NCI-H1092 (cell line): Measurements from ENCODE around the gene COL5A1.

Experiments used
- DNase-seq: peaks from one replicate; lab custom pipeline; 2025; lab: John Stamatoyannopoulos, UW

Gene COL5A1

DNA sequence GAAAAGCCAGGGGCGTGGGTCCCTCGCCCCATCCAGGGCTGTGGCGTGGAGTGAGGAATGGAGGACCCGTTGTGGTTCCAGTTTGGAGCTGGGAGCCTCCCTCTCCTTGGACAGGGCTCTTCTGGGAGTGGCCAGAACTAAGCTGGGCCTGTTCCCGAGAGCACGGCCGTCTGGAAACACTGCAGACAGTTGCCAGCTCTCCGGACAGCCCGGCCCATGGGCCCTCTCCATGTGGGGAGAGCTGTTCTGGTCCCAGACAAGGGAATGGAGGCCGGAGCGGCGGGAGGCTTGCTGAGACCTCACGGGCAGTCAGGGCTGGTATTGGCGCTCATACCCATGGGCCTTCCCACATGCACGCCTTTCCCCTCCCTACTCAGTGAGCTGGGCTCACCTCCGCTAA, 193.8 kb downstream of the COL5A1 start:
- DNase-seq, result no peak

DNA sequence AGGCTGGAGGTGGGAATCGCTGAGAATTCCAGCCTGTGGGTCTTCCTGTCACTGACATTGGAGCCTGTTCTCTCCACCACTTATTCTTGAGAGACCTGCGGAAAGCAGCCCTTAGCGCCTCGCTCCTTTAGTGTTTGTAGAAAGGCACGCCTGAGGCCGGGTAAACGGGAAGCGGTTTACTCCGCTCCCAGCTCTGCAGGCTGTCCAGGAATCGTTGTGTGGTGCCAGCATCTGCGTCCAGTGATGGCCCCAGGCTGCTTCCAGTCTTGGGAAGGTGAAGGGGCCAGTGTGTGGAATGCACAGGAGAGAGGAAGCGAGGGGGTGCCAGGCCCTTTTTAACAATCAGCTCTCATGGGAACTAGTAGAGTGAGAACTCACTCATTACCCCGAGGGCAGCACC, 194.4 kb downstream of the COL5A1 start:
- DNase-seq, result no peak

DNA sequence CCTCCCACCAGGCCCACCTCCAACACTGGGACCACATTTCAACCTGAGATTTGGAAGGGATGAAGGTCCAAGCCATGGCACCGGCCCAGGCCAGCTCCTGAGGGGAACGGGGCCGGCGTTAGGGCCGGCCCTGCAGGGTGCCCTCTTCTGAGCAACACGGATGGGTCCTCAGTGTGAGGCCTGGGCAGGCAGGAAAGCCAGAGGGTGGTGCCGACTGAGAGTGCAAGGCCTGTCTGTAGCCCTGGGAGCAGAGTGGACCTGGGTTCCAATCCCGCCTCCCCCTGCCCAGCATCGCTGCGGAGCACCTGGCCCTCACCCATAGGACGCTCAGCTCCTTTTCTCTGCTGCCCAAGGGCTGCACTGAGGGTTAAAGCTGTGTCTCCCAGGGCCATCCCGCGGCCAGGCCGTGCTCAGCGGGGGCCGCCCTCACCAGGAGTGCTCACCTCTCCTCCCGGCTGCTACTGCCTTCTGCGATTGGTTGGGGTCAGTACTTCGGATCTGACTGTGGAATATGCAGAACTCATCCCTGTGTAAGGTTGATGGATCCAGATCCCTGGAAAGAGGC, 194.9 kb downstream of the COL5A1 start:
- DNase-seq, result no peak

- DNase-seq, result no peak
These were observed 195.9 kb downstream of the COL5A1 start for GRCh38 chr9:134837529-134837928.

DNA sequence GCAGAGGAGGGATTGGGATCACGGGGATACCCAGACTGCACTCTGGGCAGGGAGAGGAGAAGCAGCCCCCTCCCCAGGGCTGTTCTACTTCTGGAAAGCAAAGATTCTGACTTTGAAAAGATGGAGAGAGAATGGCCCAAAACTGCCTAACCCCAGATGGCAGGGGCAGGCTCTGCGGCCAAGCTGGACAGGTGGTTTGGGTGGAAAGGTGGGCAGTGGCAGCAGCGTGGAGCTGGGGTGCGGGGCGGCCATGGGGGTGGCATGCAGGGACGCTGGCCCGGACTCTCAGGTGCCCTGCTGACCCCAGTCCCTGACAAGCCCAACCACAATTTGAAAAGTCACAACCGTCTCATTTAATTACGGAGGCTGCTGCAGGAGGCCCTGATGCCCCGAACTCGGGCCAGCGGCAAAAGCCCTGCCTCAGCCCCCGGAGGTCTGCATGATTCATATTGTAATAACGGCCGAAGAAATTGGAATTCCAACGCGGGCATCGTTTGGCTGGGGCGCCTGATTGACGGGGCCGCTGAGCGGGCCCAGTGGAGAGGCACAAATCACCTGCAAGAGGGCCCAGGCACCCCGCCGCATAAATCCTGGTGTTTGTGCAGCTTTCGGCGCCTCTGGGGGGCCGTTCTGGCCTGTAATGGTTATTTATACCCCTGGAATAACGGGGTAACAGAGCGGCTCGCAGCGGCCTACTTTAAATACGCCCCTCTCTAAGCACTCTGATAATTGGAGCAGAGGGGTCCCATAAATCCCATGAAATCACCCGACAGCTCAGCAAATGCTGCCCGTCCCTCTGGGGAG, 197.2 kb downstream of the COL5A1 start:
- DNase-seq, result no peak

DNA sequence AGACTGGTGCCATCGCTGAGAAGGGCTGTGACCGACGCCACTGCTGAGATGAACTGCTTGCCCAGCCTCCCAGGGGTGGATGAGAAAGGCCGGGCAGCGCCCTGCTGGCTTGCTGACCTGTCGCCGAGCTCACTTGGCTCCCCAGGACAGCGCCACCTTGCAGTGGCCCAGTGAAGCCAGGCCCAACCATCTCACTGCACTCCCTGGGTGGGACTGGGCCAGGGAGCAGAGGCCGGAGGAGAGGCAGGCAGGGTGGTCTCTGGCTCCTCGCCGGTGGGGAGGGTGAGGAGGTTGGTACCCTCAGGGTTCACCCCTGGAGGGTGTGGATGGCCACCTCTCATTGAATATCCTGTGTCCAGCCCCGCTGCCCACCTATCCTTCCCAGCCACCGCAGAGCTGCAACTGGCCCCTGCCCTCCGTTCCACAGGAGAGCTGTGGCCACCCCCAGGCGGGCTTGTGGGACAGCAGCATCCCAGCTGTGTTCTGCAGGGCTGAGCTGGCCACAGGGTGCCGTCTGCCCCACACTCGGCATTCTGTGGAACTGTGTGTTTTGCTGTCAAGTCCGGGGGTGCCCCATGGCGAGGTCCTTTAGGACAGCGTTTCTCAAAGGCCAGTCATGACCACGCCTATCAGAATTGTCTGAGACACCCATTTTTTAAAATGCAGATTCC, 198.0 kb downstream of the COL5A1 start:
- DNase-seq, result no peak

- DNase-seq, result no peak
These were observed 198.9 kb downstream of the COL5A1 start for GRCh38 chr9:134840511-134840910.

GRCh38 chr9:134841180-134841904, 199.7 kb downstream of the COL5A1 start:
- no peak for DNase-seq

DNA sequence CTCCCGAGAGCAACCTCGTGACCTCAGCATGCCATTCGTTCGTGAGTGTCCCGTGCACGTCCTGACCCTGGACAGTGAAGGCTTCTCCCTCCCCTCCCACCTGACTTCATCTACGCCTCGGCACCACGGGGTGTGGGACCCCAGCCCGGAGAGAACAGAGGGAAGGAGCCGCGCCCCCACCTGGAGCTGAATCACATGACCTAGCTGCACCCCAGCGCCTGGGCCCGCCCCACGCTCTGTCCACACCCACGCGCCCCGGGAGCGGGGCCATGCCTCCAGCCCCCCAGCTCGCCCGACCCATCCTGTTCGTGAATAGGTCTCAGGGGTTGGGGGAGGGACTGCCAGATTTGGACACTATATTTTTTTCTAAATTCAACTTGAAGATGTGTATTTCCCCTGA, 200.7 kb downstream of the COL5A1 start:
- DNase-seq, result no peak

- DNase-seq, result no peak
These were observed 202.1 kb downstream of the COL5A1 start for GRCh38 chr9:134843740-134844139.

DNA sequence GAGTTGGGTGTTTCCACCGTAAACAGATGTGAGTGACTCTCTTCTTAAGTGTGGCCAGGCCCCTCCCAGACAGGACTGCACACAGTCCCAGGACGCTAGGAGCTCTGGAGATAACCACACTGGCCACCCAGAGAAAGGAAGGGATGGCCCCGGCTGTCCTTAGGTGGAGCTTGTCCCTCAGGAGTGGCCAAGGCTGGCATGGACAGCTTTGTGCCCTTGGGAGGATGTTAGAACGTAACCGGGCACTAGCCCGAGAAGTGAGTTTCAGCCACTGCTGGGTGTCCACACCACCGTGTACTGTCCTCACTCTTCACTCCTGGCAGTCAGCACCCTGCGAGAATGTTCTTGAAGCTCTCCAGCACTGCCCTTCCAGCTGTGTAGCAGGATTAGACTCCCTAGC, 203.2 kb downstream of the COL5A1 start:
- no peak for DNase-seq

DNA sequence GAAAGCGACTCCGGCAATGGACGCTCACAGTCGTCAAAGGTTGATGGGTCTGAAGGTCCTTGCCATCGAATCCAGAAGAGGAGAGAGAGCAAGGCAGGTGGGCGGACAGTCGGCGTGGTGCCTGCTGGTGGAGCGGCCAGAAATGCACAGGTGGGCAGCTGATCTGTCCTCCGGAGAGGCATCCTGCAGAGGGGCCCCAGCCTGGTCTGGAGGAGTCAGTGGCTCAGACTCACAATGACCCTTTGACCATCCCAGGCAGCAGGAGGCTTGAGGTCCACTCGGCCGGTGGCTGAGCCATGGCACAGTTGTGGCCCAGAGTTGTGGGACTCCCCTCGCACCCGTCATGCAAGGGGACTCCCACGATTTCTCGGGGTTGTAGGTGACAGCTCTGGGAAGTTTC, 204.6 kb downstream of the COL5A1 start:
- DNase-seq, result no peak

DNA sequence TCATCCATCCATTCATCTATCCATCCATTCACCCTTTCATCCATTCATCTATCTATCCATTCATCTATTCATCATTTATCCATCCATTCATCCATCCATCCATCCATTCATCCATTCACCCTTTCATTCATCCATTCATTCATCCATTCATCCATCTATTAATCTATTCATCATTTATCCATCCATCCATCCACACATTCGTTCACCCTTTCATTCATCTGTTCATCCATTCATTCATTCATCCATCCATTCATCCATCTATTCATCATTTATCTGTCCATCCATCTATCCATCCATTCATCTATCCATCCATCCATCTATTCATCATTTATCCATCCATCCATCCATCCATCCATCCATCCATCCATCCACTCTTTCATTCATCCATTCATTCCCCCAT, 205.1 kb downstream of the COL5A1 start:
- DNase-seq, result no peak

GRCh38 chr9:134847138-134847537, 205.5 kb downstream of the COL5A1 start:
- no peak for DNase-seq

- no peak for DNase-seq
These were observed 206.3 kb downstream of the COL5A1 start for GRCh38 chr9:134847752-134848432.

GRCh38 chr9:134848504-134848903, 206.9 kb downstream of the COL5A1 start:
- no peak for DNase-seq

GRCh38 chr9:134850611-134851010, 209.0 kb downstream of the COL5A1 start:
- DNase-seq, result no peak

DNA sequence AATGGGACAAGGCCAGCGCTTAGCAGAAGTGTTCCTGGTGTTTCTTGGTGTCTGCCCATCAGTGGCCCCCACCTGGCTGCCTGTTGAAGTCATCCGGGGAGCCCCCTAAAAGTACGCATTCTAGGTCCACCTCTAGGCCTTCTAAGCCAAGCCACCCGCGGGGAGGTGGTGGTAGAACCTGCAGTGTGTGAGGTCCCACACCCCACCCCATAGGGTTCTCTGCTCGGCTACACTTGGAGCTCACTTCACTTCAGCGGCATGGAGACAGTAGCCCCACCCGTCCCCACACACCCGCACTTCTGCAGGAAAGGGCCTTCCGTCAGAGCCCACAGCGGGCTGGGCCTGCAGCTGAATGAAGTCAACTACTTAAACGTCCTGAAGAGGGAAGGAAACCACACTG, 209.4 kb downstream of the COL5A1 start:
- DNase-seq, result no peak

DNA sequence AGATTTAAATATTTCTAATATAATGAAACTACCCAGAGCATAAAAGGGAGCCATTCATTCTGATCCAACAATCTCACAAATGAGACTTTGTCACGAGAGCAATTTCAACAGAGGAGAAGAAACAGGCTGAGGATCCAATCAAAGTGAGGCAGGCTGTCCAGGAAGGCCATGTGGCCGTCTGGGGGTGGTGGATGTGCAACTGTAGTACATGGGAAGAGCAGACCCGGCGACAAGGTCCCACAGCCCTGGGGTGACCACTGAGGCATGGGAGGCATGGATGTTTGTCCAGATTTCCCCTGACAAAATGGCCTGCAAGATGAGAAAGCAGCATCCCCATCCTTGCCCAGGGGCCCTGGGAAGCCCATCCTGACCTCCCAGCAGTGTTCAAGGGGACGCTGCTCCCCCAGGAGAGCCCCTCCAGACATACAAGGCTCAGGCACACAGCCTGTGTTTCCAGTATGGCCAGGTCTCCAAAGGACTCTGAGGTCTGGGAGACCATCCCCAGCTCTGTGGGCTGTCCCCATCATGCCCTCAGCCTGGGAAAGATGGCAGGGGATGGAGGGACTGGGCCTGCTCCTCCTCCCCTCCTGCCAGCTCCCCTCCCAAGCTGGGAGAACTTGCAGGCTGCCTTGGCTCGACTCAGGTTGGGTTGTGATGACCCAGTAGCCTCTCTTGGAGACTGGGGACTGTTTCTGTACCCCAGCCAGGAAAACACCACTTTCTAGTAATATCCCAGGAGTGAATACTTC, 211.5 kb downstream of the COL5A1 start:
- DNase-seq, result no peak

DNA sequence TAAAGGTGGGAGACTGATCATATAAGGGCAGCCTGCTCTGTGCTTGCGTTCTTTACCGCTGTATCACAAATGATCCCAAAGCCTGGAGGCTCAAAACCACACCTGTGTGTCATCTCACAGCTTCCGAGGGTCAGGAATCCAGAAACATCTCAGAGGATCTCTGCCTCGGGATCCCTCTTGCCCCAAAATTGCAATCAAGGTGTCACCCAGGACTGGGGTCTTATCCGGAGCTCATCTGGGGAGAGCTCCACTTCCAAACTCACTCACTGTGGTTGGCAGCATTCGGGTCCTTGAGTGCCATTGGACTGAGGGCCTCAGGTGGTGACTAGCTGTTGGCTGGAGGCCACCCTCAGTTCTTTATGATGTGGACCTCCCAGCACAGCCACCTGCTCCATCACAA, 212.3 kb downstream of the COL5A1 start:
- no peak for DNase-seq

GRCh38 chr9:134854541-134854981, 213.0 kb downstream of the COL5A1 start:
- DNase-seq, result no peak
